T1000 (cell line): ENCODE measurements around the gene BTAF1.

Source experiments
- DNase-seq: peaks from one replicate; lab custom pipeline; 2025; ENCODE audit warnings: mixed read lengths; lab: John Stamatoyannopoulos, UW

BTAF1 gene

GRCh38 chr10:91908337-91909116 is 15.0 kb upstream of the BTAF1 start:
- DNase-seq = peak; percentile 52

GRCh38 chr10:91909117-91909677 is 14.4 kb upstream of the BTAF1 start, which contains the start of gene FGFBP3:
Gene FGFBP3 (minus strand): TSS chr10:91909486. CDS start chr10:91908969, 517 bp downstream.
- DNase-seq = no peak

- DNase-seq = no peak
Measured at GRCh38 chr10:91910467-91910866, 13.1 kb upstream of the BTAF1 start.

GRCh38 chr10:91919651-91920050 is 3.9 kb upstream of the BTAF1 start:
- DNase-seq = no peak

GRCh38 chr10:91924212-91925021 is 847 bp downstream of the BTAF1 start:
- no peak for DNase-seq

- DNase-seq = no peak
Measured at GRCh38 chr10:91925022-91925320, 1.4 kb downstream of the BTAF1 start.

GRCh38 chr10:91930939-91931338 is 7.4 kb downstream of the BTAF1 start:
- no peak for DNase-seq

- no peak for DNase-seq
Measured at GRCh38 chr10:91931526-91932190, 8.1 kb downstream of the BTAF1 start.

- no peak for DNase-seq
Measured at GRCh38 chr10:91932737-91933136, 9.2 kb downstream of the BTAF1 start.

- DNase-seq = no peak
Measured at GRCh38 chr10:91935886-91936285, 12.3 kb downstream of the BTAF1 start.

GRCh38 chr10:91939653-91940052 is 16.1 kb downstream of the BTAF1 start:
- DNase-seq = no peak

- DNase-seq = no peak
Measured at GRCh38 chr10:91941426-91941825, 17.9 kb downstream of the BTAF1 start.

GRCh38 chr10:91944880-91945630 is 21.5 kb downstream of the BTAF1 start:
- no peak for DNase-seq

- no peak for DNase-seq
Measured at GRCh38 chr10:91953600-91954160, 30.1 kb downstream of the BTAF1 start.

GRCh38 chr10:91955114-91955513 is 31.5 kb downstream of the BTAF1 start:
- DNase-seq = no peak

GRCh38 chr10:91957091-91957490 is 33.5 kb downstream of the BTAF1 start:
- no peak for DNase-seq

GRCh38 chr10:91969297-91969696 is 45.7 kb downstream of the BTAF1 start:
- DNase-seq = no peak

GRCh38 chr10:91974960-91975359 is 51.4 kb downstream of the BTAF1 start:
- no peak for DNase-seq

- DNase-seq = no peak
Measured at GRCh38 chr10:91975438-91975837, 51.9 kb downstream of the BTAF1 start.

- no peak for DNase-seq
Measured at GRCh38 chr10:91976317-91977051, 52.9 kb downstream of the BTAF1 start.

- DNase-seq = no peak
Measured at GRCh38 chr10:91977491-91977890, 53.9 kb downstream of the BTAF1 start.
